ENCODE measurements around the gene ZMYND8. TPM values are rescaled to one million over a fixed set of nuclear protein-coding genes. Genes with fewer than 3 reads are reported as not detected.

Gene ZMYND8
- total RNA-seq, 4 donors from 2014 or later, result 32.2 to 78.9 (median 54.4) TPM

DNA sequence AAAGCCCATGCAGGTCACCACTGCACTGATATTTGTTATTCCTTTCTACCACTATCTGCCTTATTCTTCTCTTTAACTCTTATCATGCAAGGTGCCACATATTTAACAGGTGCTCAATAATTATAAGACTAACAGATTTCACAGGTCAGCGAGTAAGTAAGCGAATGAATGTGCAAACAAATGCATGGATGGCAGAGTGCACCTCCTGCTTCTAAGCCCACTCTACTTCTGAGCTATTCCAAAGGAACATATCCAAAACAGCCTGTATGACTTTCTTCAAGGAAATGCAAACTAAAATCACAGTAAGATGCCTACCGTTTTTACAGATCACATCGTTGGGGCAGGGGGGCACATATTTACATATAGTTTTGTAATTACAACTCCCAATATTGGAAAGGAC, 71.3 kb downstream of the ZMYND8 start:
- ATAC-seq, result no peak
- Histone ChIP-seq H3K9me3 (no peaks in the 10 kb centered on the region), H3K4me1 (no peaks in the 10 kb centered on the region), H3K27ac (no peak overlapping the region), H3K27me3 (no peaks in the 10 kb centered on the region), H3K4me3 (no peak overlapping the region), H3K36me3 (peaks cover 7 to 100% of the 10 kb centered on the region in 2 donors)
- no peak for TF ChIP-seq POLR2AphosphoS5 (IDR thresholded peaks at IDR 0.05)
- TF ChIP-seq EP300 (IDR thresholded peaks at IDR 0.05), result no peak
- TF ChIP-seq, protein P1, sequence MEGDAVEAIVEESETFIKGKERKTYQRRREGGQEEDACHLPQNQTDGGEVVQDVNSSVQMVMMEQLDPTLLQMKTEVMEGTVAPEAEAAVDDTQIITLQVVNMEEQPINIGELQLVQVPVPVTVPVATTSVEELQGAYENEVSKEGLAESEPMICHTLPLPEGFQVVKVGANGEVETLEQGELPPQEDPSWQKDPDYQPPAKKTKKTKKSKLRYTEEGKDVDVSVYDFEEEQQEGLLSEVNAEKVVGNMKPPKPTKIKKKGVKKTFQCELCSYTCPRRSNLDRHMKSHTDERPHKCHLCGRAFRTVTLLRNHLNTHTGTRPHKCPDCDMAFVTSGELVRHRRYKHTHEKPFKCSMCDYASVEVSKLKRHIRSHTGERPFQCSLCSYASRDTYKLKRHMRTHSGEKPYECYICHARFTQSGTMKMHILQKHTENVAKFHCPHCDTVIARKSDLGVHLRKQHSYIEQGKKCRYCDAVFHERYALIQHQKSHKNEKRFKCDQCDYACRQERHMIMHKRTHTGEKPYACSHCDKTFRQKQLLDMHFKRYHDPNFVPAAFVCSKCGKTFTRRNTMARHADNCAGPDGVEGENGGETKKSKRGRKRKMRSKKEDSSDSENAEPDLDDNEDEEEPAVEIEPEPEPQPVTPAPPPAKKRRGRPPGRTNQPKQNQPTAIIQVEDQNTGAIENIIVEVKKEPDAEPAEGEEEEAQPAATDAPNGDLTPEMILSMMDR (IDR thresholded peaks at IDR 0.05), result no peak
- no peak for TF ChIP-seq POLR2A (IDR thresholded peaks at IDR 0.05)
- 80 to 97% methylated on average over 4 of the region's 4 CpGs for WGBS, 2 donors (ENCODE audit: low coverage in 1 of 2)

DNA sequence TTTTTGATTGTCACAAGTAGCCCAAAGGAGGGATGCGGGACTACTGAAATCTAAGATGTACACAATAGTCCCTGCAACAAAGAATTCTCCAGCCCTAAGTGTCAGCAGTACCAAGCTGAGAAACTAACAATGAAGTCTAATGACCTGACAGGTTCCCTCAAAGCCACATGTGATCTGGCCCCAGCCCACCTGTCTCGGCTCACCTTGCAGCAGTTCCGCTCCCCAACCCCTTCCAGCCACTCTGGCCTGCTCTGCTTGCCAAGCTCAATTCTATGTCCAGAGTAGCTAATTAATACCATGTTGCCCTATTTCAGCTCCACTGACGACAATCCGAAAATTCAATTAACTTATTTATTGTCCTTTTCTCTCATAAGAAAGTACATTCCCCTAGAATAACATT, 72.1 kb downstream of the ZMYND8 start:
- TF ChIP-seq EP300 (IDR thresholded peaks at IDR 0.05) (no peak), POLR2AphosphoS5 (IDR thresholded peaks at IDR 0.05) (no peak), POLR2A (IDR thresholded peaks at IDR 0.05) (no peak)
- TF ChIP-seq, protein P1 (IDR thresholded peaks at IDR 0.05), result no peak
- no peak overlapping the region for H3K27ac ChIP-seq
- no peak overlapping the region for H3K4me3 ChIP-seq
- H3K27me3 ChIP-seq, result no peaks in the 10 kb centered on the region
- no peaks in the 10 kb centered on the region for H3K9me3 ChIP-seq
- WGBS, 2 donors (ENCODE audit: low coverage in 1 of 2), result 91 to 96% methylated on average over 3 to 4 of the region's 5 CpGs
- ATAC-seq, result no peak
- H3K36me3 ChIP-seq, result peaks cover 2 to 99% of the 10 kb centered on the region in 2 donors
- no peaks in the 10 kb centered on the region for H3K4me1 ChIP-seq

DNA sequence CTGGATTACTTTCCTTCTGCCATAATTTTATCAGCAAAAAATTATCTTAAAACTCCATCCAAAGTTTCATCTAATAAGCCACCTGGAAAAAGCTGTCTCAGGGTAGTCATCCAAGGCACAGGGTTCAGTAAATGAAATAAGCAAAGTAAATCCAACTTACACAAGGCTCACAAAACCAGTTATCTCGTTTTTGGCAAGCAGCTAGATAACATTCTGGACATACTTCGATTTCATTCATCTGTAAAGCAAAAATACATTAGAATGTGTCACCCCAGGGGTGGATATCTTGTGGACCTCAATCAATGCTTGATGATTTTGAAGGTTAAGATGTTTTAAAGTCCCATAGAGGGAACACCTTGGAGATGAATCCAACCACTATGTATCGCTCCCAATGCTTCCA, 73.1 kb downstream of the ZMYND8 start:
- peaks cover 0 to 99% of the 10 kb centered on the region in 2 donors for H3K36me3 ChIP-seq
- no peak for ATAC-seq
- 77 to 87% methylated on average over 3 of the region's 3 CpGs for WGBS, 2 donors (ENCODE audit: low coverage in 1 of 2)
- TF ChIP-seq POLR2A (IDR thresholded peaks at IDR 0.05) (no peak), EP300 (IDR thresholded peaks at IDR 0.05) (no peak), POLR2AphosphoS5 (IDR thresholded peaks at IDR 0.05) (no peak)
- TF ChIP-seq, protein P1 (IDR thresholded peaks at IDR 0.05), result no peak
- no peak overlapping the region for H3K27ac ChIP-seq
- H3K4me3 ChIP-seq, result no peak overlapping the region
- no peaks in the 10 kb centered on the region for H3K27me3 ChIP-seq
- H3K4me1 ChIP-seq, result peaks cover 0 to 6% (median 0%) of the 10 kb centered on the region in 3 donors
- no peaks in the 10 kb centered on the region for H3K9me3 ChIP-seq

DNA sequence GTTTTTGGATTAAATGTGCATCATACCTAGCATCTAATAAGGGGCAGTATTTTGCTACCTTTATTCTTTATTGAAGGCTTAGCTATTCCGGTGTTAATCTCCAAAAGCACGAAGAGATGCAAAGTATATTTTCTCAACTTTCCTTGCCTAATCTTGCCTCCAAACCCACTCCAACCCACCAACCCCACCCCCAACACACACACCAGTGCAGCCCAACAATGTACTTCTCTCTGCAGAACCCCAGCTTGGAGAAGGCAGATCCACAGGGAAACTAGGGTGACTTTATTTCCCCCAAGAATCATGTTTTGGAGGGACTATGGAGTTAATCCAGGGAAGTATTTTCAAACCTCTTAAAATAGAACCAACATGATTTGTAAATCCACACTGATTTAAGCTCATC, 73.6 kb downstream of the ZMYND8 start:
- ATAC-seq, result no peak
- Histone ChIP-seq H3K4me1 (peaks cover 0 to 8% (median 0%) of the 10 kb centered on the region in 3 donors), H3K36me3 (peaks cover 0 to 99% of the 10 kb centered on the region in 2 donors), H3K4me3 (no peak overlapping the region), H3K27me3 (no peaks in the 10 kb centered on the region), H3K9me3 (no peaks in the 10 kb centered on the region), H3K27ac (no peak overlapping the region)
- TF ChIP-seq, protein P1 (IDR thresholded peaks at IDR 0.05), result no peak
- no peak for TF ChIP-seq POLR2AphosphoS5 (IDR thresholded peaks at IDR 0.05)
- TF ChIP-seq EP300 (IDR thresholded peaks at IDR 0.05), result no peak
- no peak for TF ChIP-seq POLR2A (IDR thresholded peaks at IDR 0.05)
- WGBS, 2 donors (ENCODE audit: low coverage in 1 of 2), result 85 to 100% methylated on average over 2 of the region's 2 CpGs

DNA sequence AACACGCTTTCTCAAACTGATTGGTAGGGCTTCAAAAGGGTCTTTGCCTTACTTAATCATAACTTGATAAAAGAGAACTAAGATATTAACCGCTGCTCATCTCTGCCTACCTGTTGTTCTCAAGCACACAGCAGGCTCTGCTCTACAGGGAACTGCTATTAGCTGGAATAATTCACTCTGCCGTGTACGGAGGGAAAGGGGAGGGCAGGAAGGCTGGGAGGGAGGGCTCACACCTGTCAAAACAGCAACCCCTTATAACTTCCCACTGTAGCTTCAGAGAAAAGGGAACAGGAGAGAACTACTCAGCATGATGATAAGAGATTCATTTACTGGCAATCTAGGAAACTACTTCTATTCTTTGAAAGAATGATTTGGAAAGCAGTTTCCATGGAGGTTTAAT, 75.1 kb downstream of the ZMYND8 start:
- no peak for ATAC-seq
- TF ChIP-seq, protein P1 (IDR thresholded peaks at IDR 0.05), result no peak
- TF ChIP-seq POLR2AphosphoS5 (IDR thresholded peaks at IDR 0.05), result no peak
- Histone ChIP-seq H3K27ac (no peak overlapping the region), H3K4me1 (peaks cover 0 to 22% (median 0%) of the 10 kb centered on the region in 3 donors), H3K4me3 (no peak overlapping the region), H3K9me3 (no peaks in the 10 kb centered on the region), H3K36me3 (peaks cover 0 to 88% of the 10 kb centered on the region in 2 donors), H3K27me3 (no peaks in the 10 kb centered on the region)
- WGBS, 2 donors (ENCODE audit: low coverage in 1 of 2), result 53 to 100% methylated on average over 2 to 4 of the region's 4 CpGs
